ENCODE results near the gene RHBDF1.
"Not testable (repeated sequence)": the region's sequence is repeated elsewhere in the genome, so short reads cannot be mapped to it uniquely, and the experiment has no call there.

RHBDF1 gene

GRCh38 chr16:38941-39892 is 33.2 kb downstream of the RHBDF1 start:
- peak; percentile 67 for DNase-seq (ENCODE audit: low read depth)
- no peak for TF ChIP-seq CTCF (IDR thresholded peaks at IDR 0.05; ENCODE audit: insufficient read depth, low read depth, low read length, missing control alignments)
- no peak overlapping the region for H3K4me3 ChIP-seq (ENCODE audit: low read length)

GRCh38 chr16:38206-38605 is 34.2 kb downstream of the RHBDF1 start:
- DNase-seq (ENCODE audit: low read depth); H3K4me3 ChIP-seq (ENCODE audit: low read length): not testable (repeated sequence)

GRCh38 chr16:37511-37910 is 34.9 kb downstream of the RHBDF1 start:
- no peak for TF ChIP-seq CTCF (IDR thresholded peaks at IDR 0.05; ENCODE audit: insufficient read depth, low read depth, low read length, missing control alignments)
- peak; percentile 37 for DNase-seq (ENCODE audit: low read depth)
- no peak overlapping the region for H3K4me3 ChIP-seq (ENCODE audit: low read length)

- TF ChIP-seq CTCF (IDR thresholded peaks at IDR 0.05; ENCODE audit: insufficient read depth, low read depth, low read length, missing control alignments), result no peak
- no peak overlapping the region for H3K4me3 ChIP-seq (ENCODE audit: low read length)
- no peak for DNase-seq (ENCODE audit: low read depth)
Measured at GRCh38 chr16:36336-36984, 36.0 kb downstream of the RHBDF1 start.

- TF ChIP-seq CTCF (IDR thresholded peaks at IDR 0.05; ENCODE audit: insufficient read depth, low read depth, low read length, missing control alignments), result no peak
- H3K4me3 ChIP-seq (ENCODE audit: low read length), result no peak overlapping the region
- DNase-seq (ENCODE audit: low read depth), result no peak
Measured at GRCh38 chr16:35678-36305, 36.6 kb downstream of the RHBDF1 start.

GRCh38 chr16:35011-35677 is 37.3 kb downstream of the RHBDF1 start:
- peak; percentile 22 for DNase-seq (ENCODE audit: low read depth)

More at GRCh38 chr16:35011-35677, 37.3 kb downstream of the RHBDF1 start:
- H3K4me3 ChIP-seq (ENCODE audit: low read length), result no peak overlapping the region
- TF ChIP-seq CTCF (IDR thresholded peaks at IDR 0.05; ENCODE audit: insufficient read depth, low read depth, low read length, missing control alignments), result no peak
